CD4-positive, alpha-beta T cell treated with Interleukin-21 for 1 hour (primary cell): ENCODE measurements around the gene C16orf92.

ENCODE experiments used
- DNase-seq: peaks from one replicate; pipeline ENCODE4 v3.0.0-alpha.2; 2020

The C16orf92 gene

DNA sequence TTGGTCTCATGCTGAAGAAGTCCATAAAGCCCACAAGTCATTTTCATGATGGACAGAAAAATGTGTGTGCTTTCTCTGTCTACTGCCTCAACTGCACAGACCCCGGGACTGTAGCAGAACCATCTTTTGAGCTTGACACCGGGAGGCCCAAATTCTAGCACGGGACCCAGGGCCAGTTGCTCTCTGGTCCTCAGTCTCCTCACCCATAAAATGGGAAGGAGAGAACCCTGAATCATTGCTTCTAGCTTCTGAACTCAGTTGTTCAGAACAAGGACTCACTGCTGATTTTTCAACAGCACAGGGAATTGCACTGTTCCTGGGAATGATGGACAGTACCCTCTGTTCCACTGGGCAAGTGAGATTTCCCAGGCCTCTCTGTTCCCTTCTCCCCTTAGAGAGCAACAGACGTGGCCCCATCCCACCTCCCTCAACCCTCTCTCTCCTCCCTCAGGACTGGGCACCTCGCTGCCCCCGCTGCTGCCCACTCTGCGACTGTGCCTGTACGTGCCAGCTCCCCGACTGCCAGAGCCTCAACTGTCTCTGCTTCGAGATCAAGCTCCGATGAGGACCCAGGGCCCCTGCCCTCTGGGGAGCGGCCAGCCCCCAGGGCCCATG lies 40.4 kb downstream of the C16orf92 start:
- DNase-seq = no peak

- peak; percentile 78 for DNase-seq
Measured at GRCh38 chr16:30063893-30064728, 41.1 kb downstream of the C16orf92 start.

- DNase-seq = no peak
Measured at GRCh38 chr16:30064729-30065101, 41.7 kb downstream of the C16orf92 start.

DNA sequence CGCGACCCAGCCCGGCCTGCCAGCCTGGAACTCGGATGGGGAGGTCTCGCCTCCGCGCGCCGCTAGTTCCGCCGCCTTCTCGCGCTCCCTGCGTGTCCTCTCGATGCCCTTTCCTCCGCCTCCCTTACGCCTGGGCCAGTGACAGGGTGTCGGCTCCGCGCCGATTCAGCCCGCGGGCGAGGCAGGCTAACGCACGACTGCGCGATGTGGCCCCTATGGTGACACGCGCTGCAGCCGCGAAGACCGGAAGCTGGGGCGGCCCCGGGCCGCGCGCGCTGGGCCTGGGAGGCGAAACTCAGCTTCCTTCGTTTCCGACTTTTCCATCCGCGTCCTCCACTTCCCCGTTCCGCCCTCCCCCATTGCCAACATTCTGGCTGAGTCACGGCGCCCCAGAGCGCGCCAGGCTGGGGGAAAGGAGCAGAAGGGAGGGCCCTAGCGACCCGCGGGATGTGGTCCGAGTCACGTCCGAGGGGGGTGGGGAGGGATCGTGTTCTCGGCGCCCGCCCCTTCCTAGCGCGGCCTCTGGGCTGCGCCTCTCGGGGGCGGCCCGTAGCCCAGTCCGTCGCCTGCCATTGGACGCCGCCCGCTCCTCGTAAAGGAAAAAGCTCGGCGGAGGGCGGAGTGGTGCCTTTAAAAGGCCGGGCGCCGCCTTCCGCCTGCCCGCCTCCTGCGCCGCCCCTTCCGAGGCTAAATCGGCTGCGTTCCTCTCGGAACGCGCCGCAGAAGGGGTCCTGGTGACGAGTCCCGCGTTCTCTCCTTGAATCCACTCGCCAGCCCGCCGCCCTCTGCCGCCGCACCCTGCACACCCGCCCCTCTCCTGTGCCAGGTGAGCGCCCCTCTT lies 42.3 kb downstream of the C16orf92 start, which contains the start of gene ALDOA:
Gene ALDOA, plus strand, starts transcription at position 659 of the 841 bp plus-strand sequence. CDS start 1,138 bp downstream, outside the sequence.
- peak; percentile 95 for DNase-seq

GRCh38 chr16:30065943-30066760 lies 43.2 kb downstream of the C16orf92 start:
- no peak for DNase-seq

GRCh38 chr16:30066761-30067583 lies 44.0 kb downstream of the C16orf92 start:
- DNase-seq = no peak

GRCh38 chr16:30067584-30067916 lies 44.6 kb downstream of the C16orf92 start:
- DNase-seq = no peak

- no peak for DNase-seq
Measured at GRCh38 chr16:30068333-30068732, 45.3 kb downstream of the C16orf92 start.

DNA sequence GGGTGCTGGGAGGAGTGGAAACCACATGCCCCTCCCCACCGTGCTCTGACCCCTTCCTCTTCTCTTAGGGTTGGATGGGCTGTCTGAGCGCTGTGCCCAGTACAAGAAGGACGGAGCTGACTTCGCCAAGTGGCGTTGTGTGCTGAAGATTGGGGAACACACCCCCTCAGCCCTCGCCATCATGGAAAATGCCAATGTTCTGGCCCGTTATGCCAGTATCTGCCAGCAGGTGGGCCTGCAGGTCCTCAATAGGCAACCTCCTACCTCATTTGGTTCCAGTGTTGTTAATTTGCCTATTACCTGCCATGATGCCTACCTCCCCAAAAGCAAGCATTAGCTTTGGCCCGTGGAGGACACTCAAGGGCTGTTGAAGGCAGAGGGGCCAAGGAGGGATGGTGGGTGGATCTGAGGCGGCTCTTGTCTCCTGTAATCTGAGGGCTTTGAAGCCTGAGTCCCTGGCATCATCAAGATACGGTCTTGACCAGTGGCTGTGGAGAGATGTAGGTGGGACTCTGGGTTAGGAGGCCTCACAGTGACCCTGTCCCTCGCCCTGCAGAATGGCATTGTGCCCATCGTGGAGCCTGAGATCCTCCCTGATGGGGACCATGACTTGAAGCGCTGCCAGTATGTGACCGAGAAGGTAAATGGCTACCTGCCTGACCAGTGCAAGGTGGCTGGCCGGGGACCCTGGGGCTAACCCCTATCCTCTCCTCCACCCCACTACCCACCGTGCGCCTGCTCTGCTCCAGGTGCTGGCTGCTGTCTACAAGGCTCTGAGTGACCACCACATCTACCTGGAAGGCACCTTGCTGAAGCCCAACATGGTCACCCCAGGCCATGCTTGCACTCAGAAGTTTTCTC lies 46.0 kb downstream of the C16orf92 start:
- peak; percentile 68 for DNase-seq

GRCh38 chr16:30069611-30070462 lies 46.8 kb downstream of the C16orf92 start:
- DNase-seq = no peak

GRCh38 chr16:30070490-30070889 lies 47.5 kb downstream of the C16orf92 start:
- no peak for DNase-seq
